B cell (primary cell): ENCODE results near the gene PHLDB3.

Experiments used
- CTCF ChIP-seq: fragments of 200-600 bp; IDR thresholded peaks from one replicate; pipeline ENCODE4 v1.8.0; 2022; ENCODE audit warnings: antibody characterized with exemption, mild to moderate bottlenecking
- EZH2 ChIP-seq: IDR thresholded peaks from 2 replicates; pipeline ENCODE4 v1.6.1; 2012; ENCODE audit warnings: borderline replicate concordance, low read depth, mild to moderate bottlenecking, moderate library complexity, low read length; ENCODE audit not compliant: insufficient read depth, poor library complexity, severe bottlenecking

- TF ChIP-seq CTCF = no peak
- TF ChIP-seq EZH2 = no peak
Observed at GRCh38 chr19:43495082-43495481, 9.5 kb downstream of the PHLDB3 start.
